Kidney epithelial cell (primary cell): ENCODE data around the gene GAREM2. TPM values are rescaled to one million over a fixed set of nuclear protein-coding genes. Genes with fewer than 3 reads are reported as not detected.
A peak's percentile ranks its signal among the peaks of the same experiment; 100 is the strongest.

Experiments used
- DNase-seq: peaks from one replicate; pipeline ENCODE4 v3.0.0-alpha.2; 2010; ENCODE audit warnings: low read depth
- H3K27me3 ChIP-seq: 2 replicates; pipeline ENCODE4 v1.6.0; 2011; ENCODE audit warnings: low read length; ENCODE audit not compliant: control insufficient read depth, insufficient read depth
- H3K36me3 ChIP-seq: 2 replicates; pipeline ENCODE4 v1.5.1; 2011; ENCODE audit warnings: low read length; ENCODE audit not compliant: control insufficient read depth, insufficient read depth
- H3K4me3 ChIP-seq: 2 replicates; pipeline ENCODE4 v1.5.1; 2011; ENCODE audit warnings: low read depth, mild to moderate bottlenecking, control low read depth, low read length
- CTCF ChIP-seq: IDR thresholded peaks from 2 replicates; pipeline ENCODE4 v1.5.1; 2011; ENCODE audit warnings: mild to moderate bottlenecking, moderate library complexity, low read length, control low read depth, inconsistent platforms; ENCODE audit not compliant: insufficient read depth, poor library complexity, severe bottlenecking
- total RNA-seq: library from RNA; depleted of rRNA; stranded (reverse); fragments of >200 nt; gene quantifications from 2 replicates; pipeline ENCODE4 v1.2.3, GENCODE V29; 2015

Gene GAREM2
- total RNA-seq, 1 donor from 2014 or later: 3.0 TPM

DNA sequence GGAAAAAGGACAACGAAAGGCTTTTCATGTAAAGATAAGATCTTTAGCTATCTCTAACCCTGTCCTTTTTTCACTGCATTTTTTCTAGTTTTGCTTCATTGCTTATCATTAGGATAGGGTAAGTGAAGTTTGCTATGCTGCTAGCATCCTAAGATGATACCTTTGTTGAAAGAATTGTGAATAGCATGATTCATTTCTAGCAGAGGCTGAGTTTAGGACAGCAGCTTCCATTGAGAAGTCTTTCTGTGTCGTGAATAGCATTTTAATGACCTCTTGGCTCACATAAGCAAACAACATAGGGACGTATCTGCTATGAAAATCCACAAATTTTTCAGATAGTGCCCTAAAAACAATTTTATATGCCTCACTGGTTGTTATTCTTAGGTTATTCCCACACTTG lies 36.4 kb upstream of the GAREM2 start:
- no peak for TF ChIP-seq CTCF
- DNase-seq: no peak
- Histone ChIP-seq H3K27me3 (no peaks in the 10 kb centered on the region), H3K36me3 (no peaks in the 10 kb centered on the region), H3K4me3 (no peak overlapping the region)

DNA sequence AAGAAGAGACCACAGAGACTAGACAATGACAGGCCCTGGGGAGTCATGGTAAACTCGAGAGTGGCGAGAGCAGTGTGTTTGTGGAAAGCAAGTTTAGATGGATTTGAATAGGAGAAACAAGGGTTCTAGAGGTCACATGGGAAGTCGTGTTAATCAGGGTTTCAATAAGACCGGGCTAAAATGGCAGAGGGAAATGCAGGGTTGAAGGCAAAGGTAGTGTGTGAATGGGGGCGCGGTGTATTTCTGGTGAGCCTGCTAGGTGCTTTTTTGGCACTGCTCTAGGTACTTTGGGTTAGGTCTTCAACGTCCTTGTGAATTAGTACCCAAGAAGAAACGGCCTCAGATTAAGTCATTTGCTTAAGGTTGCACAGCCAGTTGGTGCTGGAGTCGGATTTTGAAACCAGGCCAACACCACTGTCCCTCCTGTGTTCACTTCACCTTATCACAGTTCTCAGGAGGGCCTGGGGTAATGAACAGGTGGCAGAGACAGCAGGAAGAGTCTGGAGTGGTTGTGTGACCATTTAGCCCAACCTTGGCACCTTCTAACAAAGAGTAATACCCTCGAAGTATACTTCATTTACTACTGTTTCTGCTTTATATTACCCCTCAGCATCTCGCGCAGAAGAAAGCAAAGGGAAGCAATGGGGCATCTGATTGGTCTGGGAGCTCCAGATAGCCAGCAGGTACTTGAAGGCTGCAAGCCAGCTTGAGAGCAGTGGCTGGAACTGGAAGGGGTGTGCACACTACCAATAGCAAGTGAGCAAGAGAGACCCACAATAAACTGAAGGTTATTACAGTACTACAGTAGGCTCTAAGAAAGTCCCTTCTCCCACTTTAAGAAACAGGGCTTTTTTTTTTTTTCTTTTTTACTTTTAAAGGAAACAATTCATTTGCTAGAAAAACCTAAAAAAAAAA lies 33.4 kb upstream of the GAREM2 start:
- H3K36me3 ChIP-seq: no peaks in the 10 kb centered on the region
- no peaks in the 10 kb centered on the region for H3K27me3 ChIP-seq
- DNase-seq: no peak
- H3K4me3 ChIP-seq: no peak overlapping the region
- TF ChIP-seq CTCF: no peak

DNA sequence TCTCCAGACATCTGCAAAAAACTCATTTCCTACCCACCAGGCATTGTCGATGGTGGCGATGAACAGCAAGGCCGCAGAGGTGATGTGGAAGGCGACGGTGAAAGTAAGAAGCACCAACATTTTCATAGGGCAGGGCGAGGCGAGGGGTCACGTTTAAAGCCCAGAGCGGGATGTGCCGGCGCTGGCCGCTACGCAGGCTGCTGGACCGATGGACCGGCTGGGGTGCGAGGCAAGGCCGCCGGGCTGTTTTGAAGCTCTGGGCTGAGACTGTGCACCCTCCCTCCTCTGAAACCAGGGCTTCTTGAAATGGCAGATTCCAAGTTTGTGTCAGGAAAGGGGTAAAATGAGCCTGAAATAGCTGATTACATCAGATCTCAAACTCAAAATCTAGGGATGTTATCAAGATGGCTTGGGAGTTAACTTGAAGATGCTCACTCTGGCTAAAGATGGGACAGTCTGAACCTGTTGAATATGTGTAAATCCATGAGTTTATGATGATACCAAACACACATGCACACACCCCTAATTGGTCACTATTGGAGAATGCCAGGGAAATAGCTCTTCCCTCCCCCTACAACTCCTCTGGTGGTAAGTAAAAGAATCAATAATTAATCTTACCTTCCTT lies 31.6 kb upstream of the GAREM2 start:
- no peaks in the 10 kb centered on the region for H3K36me3 ChIP-seq
- no peak overlapping the region for H3K4me3 ChIP-seq
- DNase-seq: no peak
- TF ChIP-seq CTCF: no peak
- H3K27me3 ChIP-seq: no peaks in the 10 kb centered on the region

GRCh38 chr2:26144031-26144430 lies 28.9 kb upstream of the GAREM2 start:
- DNase-seq: no peak
- H3K36me3 ChIP-seq: no peaks in the 10 kb centered on the region
- no peak overlapping the region for H3K4me3 ChIP-seq
- TF ChIP-seq CTCF: no peak
- H3K27me3 ChIP-seq: no peaks in the 10 kb centered on the region

DNA sequence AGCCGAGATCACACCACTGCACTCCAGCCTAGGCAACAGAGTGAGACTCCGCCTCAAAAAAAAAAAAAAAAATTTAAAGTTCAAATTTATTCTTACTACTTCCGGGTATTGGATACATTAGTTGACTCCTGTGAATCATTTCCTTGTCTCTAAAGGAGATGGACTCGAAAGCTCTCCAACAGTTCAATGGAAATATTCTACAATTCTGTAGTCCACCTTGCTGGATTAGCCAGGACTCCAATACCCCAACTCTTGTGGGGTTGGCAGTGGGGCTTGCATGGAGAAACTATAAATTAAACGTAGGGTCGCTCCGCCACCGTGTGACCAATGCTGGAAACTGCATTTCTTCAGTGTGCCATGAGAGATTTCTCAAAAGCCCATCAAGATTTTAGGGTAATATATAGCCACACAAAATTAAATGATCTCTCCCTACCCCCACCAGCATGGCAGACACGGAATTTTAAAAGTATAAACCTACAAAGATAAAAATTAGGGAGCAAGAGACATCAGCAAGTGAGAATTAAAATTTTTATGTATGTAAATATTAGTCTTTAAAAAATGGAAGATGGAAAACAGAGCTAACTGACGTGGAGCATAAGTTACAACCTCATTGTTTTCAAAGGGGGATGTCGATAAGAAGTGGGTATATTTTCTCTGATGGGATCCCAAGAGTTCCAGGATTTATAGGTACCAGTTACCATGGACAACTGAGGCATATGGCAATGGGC lies 27.8 kb upstream of the GAREM2 start:
- H3K4me3 ChIP-seq: no peak overlapping the region
- no peaks in the 10 kb centered on the region for H3K36me3 ChIP-seq
- no peak for DNase-seq
- peak; percentile 68 for TF ChIP-seq CTCF
- no peaks in the 10 kb centered on the region for H3K27me3 ChIP-seq
